C4-2B (cell line): ENCODE measurements around the gene SLCO3A1.

ENCODE experiments used
- H3K27ac ChIP-seq: fragments of 450-650 bp; 2 replicates; pipeline ENCODE4 v1.5.1; 2017
- ZFX ChIP-seq: fragments of 450-650 bp; IDR thresholded peaks from 2 replicates; pipeline ENCODE4 v1.6.1; 2017
- TF ChIP-seq, protein P1 (sequence below): fragments of 450-650 bp; conservative IDR thresholded peaks from 2 replicates; pipeline ENCODE4 v1.5.1; 2017; ENCODE audit warnings: mild to moderate bottlenecking

Gene SLCO3A1

DNA sequence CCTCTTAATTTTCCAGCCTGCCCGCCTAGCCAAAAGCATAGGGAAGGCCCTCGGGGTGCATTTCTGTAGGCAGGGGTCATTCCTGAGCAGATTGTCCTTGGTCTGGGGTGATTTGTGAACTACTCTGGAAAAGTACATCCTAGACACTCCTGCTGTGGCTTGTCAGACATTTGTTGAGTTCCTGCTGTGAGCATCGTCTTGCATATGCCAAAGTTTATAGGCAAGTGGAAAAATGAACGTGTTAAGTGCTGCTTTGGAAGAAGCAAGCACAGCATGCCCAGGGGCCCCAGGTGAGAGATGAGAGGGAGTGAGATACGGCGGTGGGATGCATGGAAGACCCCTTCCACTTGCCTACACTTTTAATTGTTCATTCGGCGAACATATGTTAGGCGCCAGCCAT is 302.4 kb downstream of the SLCO3A1 start:
- H3K27ac ChIP-seq, result no peak overlapping the region
- TF ChIP-seq ZFX, result no peak
- TF ChIP-seq, protein P1, sequence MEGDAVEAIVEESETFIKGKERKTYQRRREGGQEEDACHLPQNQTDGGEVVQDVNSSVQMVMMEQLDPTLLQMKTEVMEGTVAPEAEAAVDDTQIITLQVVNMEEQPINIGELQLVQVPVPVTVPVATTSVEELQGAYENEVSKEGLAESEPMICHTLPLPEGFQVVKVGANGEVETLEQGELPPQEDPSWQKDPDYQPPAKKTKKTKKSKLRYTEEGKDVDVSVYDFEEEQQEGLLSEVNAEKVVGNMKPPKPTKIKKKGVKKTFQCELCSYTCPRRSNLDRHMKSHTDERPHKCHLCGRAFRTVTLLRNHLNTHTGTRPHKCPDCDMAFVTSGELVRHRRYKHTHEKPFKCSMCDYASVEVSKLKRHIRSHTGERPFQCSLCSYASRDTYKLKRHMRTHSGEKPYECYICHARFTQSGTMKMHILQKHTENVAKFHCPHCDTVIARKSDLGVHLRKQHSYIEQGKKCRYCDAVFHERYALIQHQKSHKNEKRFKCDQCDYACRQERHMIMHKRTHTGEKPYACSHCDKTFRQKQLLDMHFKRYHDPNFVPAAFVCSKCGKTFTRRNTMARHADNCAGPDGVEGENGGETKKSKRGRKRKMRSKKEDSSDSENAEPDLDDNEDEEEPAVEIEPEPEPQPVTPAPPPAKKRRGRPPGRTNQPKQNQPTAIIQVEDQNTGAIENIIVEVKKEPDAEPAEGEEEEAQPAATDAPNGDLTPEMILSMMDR, result no peak

DNA sequence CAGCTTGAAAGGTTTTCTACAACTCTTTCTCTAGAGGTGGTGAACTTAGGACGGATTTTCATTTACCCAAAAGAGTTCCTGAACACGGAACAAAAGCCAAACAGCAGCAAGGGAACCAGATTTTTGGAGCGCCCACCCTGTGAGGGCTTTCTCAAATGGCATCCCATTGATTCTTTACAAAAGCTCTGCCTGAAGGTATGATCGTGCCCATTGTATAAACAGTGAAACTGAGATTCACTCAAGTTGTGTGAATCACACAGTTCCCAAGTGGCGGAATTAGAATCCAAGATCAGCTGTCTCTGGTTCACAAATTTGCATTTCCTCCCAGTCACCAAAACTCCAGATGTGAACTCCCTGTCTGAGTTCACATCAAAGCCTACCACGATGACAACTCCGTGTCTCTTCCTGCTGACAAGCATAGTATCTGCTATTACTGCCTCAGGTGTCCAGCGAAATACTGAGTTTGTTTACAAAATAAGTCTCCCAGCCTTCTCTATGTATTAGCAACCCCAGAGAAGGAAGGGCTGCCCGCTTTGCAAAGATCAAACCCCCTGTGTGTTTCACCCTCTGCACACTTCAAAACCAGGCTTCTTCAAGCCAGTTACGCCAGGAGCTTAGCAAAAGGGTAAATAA is 304.3 kb downstream of the SLCO3A1 start:
- TF ChIP-seq ZFX, result no peak
- TF ChIP-seq, protein P1, result no peak
- H3K27ac ChIP-seq, result no peak overlapping the region

DNA sequence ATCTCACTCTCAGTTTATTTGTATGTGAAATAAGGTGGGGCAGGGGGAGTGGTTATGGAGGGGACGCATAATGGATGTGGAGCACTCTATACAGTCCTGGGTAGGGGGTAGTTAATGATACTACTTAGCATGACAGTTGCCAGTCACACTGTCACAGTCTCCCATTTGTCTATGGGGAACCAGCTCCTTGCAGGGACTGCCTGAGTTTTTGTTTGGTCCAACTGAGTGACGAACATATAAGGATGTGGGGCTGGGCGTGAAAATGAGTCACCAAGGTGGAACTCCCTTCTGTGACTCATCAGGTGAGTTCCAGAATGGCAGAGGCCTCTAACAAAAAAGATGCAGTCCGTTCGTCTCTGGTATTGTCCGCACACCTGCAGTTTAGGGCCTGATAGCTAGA is 304.9 kb downstream of the SLCO3A1 start:
- no peak overlapping the region for H3K27ac ChIP-seq
- no peak for TF ChIP-seq ZFX
- TF ChIP-seq, protein P1, result no peak

DNA sequence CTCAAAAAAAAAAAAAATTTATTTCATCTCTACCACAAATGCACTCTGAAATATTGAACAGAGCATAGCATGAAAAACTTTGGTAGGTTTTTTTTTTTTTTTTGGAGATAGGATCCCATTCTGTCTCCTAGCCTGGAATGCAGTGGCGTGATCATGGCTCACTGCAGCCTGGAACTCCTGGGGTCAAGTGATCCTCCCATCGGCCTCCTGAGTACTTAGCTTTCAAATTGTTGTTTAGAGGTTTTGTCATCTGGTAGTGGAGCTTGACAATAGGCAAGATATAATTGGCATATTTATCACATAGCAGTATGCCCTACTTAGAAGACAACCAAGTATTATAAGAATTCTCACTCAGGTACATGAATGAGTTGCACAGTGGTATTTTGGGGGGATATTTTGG is 306.0 kb downstream of the SLCO3A1 start:
- H3K27ac ChIP-seq, result no peak overlapping the region
- TF ChIP-seq, protein P1, result no peak
- TF ChIP-seq ZFX, result no peak

DNA sequence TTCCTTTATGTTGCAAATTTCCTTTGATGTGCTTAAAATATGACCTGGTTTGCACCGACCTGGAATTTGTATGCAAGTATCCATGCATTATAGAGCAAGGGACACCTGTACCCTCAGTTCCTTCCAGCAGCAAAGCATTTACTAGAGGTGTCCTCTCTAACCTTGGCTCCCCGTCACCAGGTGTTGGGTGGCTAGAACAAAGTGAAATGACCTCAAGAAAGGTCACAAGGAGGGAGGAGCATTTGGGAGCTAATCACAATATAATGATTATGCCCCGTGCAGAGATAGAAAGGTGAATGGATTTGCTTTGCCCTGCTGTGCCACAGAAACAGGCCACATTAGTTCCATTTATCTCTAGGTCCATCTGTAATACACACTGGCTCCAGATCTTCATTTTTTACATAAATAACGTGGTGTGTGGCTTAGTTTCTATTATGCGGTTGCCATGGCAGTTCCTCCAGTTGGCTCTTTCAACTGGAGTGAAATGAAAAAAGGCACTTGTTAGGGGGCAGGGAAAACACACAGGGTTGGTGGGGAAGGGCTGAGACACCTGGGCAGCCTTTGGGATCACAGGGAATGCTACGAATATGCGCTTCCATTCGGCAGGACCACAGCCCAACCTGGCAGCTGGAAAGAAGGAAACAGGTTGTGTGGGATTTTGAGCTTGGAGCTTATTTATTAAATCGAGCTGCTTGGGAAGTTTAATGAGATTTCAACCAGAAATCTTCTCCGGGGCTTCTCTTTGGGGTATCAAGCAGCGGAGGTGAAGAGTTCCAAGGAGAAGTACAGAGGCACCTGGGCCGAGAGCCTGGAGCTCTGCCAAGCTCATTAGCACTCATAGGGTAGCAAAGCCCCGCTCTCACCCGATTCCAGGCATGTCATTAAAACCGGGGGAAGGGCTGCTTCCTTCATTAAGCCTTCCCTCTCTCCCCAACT is 306.7 kb downstream of the SLCO3A1 start:
- TF ChIP-seq, protein P1, result no peak
- TF ChIP-seq ZFX, result no peak
- no peak overlapping the region for H3K27ac ChIP-seq

DNA sequence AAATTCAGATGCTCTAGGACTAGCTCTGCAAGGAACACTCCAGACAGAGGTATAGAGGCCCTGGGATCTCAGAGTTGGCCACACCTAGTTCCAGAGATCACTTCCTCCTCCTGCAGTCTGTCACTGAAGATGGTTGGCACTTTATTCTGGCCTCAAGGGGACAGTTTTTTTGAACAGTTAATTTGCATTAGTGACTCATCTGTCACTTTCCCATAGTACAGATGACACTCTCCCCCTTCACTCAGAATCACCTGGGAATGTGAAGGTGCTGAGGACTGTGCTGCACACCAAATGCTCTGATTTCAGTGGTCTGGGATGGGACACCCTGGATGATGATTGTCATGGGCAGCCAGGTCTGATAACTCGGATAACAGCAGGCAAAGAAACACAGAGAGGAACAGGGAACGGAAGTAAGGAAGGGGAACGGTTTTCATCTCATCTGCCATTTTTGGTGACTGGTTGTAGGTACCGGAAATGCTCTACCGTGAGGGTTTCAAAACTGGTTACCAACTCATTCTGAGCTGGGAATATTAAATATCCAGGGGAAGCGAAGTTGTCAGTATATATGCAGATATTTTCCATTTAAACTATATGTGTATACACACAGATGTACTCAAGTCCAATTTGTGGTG is 307.6 kb downstream of the SLCO3A1 start:
- TF ChIP-seq ZFX, result no peak
- TF ChIP-seq, protein P1, result no peak
- H3K27ac ChIP-seq, result no peak overlapping the region

DNA sequence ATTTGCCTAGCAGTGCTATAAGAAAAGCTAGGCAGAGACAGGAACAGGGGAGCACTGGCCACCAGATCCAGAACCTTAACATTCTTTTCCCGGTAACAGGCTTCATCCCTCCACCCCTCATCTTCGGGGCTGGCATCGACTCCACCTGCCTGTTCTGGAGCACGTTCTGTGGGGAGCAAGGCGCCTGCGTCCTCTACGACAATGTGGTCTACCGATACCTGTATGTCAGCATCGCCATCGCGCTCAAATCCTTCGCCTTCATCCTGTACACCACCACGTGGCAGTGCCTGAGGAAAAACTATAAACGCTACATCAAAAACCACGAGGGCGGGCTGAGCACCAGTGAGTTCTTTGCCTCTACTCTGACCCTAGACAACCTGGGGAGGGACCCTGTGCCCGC is 309.1 kb downstream of the SLCO3A1 start:
- TF ChIP-seq, protein P1, result no peak
- TF ChIP-seq ZFX, result no peak
- H3K27ac ChIP-seq, result no peak overlapping the region
